VCaP (cell line): ENCODE data around the gene PHF13.

Experiments
- H3K27ac ChIP-seq: fragments of 450-650 bp; 2 replicates; pipeline ENCODE4 v1.5.1; 2017
- CTCF ChIP-seq: fragments of 450-650 bp; conservative IDR thresholded peaks from 2 replicates; pipeline ENCODE4 v1.5.1; 2017; ENCODE audit warnings: mild to moderate bottlenecking, moderate library complexity

The PHF13 gene

GRCh38 chr1:6593810-6594209 is 19.7 kb upstream of the PHF13 start:
- no peak for TF ChIP-seq CTCF
- no peak overlapping the region for H3K27ac ChIP-seq

DNA sequence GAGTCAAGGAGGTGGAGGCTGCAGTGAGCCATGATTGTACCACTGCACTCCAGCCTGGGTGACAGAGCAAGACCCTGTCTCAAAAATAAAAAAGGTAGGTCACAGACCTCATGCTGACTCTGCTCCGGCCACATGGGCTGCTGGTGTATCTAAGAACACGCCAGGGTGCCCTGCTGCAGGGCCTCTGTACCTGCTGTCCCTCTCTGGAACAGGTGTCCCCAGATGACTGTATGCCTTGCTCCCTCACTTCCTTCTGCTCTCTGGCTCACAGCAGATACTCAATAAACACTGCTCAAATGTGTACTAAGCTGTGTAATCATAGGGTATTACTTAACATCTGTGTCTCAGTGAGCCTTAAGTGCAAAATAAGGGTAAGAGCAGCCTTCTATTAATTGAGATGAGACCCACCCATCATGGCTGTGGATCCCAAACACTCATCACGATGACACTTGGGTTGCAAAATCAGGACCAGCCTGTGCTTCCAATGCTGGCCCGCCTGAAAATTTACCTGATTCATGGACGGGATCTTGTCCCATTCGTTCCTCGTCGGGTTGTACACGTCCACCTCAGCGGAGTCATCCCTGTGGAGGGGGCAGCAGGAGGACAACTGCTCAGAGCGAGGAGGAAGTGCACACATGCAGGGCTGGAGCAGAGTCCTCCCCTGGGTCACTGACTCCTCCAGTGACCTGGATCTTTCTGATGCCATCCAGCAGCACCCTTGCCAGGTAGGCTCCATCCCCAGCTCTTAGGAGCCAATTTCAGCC is 18.4 kb upstream of the PHF13 start:
- TF ChIP-seq CTCF = no peak
- no peak overlapping the region for H3K27ac ChIP-seq

DNA sequence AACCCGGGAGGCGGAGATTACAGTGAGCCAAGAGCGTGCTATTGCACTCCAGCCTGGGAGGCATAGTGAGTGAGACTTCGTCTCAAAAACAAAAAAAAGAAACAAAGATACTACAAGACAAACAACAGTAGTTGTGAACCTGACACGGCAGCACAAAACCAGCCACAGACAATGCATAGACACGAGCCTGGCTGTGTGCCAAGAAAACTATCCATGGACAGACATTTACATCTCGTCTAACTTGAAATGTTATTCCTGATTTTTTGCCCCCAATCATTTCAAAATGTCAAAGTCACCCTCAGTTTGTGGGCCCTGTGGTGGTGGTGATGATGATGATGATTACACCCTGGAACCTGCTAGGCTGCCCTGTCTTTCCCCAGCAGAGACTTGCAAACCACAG is 17.2 kb upstream of the PHF13 start:
- H3K27ac ChIP-seq = no peak overlapping the region
- no peak for TF ChIP-seq CTCF

- no peak overlapping the region for H3K27ac ChIP-seq
- TF ChIP-seq CTCF = no peak
Measured at GRCh38 chr1:6596886-6597776, 16.4 kb upstream of the PHF13 start.

DNA sequence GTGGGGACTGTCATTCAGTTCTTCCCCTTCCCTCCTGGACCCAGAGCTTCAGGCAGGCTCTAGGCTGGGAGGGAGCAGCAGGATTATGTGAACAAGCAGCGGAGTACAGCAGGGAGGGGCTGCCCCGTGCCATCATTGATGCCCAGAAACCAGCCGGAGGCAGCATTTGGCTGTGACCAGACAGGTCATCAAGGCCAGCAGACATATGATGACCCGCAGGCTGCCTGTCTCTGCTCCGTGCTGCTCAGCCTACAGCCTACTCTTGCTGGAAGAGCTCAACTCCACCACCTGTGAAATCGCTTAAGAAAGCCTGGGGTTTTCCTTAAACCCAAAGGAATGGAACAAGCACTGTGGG is 15.8 kb upstream of the PHF13 start:
- no peak overlapping the region for H3K27ac ChIP-seq
- TF ChIP-seq CTCF = no peak

- TF ChIP-seq CTCF = no peak
- H3K27ac ChIP-seq = peak overlapping the region; percentile 86; the same call in 1 of the 2 replicates
Measured at GRCh38 chr1:6599141-6599975, 14.2 kb upstream of the PHF13 start.

GRCh38 chr1:6599991-6600390 is 13.5 kb upstream of the PHF13 start:
- H3K27ac ChIP-seq = peak overlapping the region; percentile 86
